GM18867 (cell line): Measurements from ENCODE around the gene NUDC.
"Not testable (repeated sequence)": the region's sequence is repeated elsewhere in the genome, so short reads cannot be mapped to it uniquely, and the experiment has no call there.

Source experiments
- ATAC-seq: cut with Tn5 transposase; IDR thresholded peaks from one replicate; pipeline ENCODE4 v1.9.1; 2021; ENCODE audit warnings: mild to moderate bottlenecking, moderate library complexity; ENCODE audit not compliant: unreplicated experiment

The NUDC gene

GRCh38 chr1:26921540-26922430 is at the start of gene NUDC:
Gene NUDC, plus strand, starts transcription at chr1:26921743. Its CDS starts 106 bp downstream, at chr1:26921849.
- ATAC-seq = peak; percentile 96

GRCh38 chr1:26873097-26873496 is 48.4 kb upstream of the NUDC start:
- ATAC-seq = not testable (repeated sequence)

- ATAC-seq = no peak
These were observed 46.6 kb upstream of the NUDC start for GRCh38 chr1:26874896-26875295.

GRCh38 chr1:26877326-26877725 is 44.2 kb upstream of the NUDC start:
- ATAC-seq = no peak

GRCh38 chr1:26879793-26880192 is 41.8 kb upstream of the NUDC start:
- no peak for ATAC-seq

- ATAC-seq = not testable (repeated sequence)
These were observed 39.9 kb upstream of the NUDC start for GRCh38 chr1:26881611-26882010.

GRCh38 chr1:26882696-26883463 is 38.7 kb upstream of the NUDC start:
- ATAC-seq = no peak

- ATAC-seq = no peak
These were observed 34.4 kb upstream of the NUDC start for GRCh38 chr1:26887125-26887524.

- ATAC-seq = no peak
These were observed 33.3 kb upstream of the NUDC start for GRCh38 chr1:26888231-26888630.

- peak; percentile 82 for ATAC-seq
These were observed 31.7 kb upstream of the NUDC start, which contains the start of gene GPN2 for GRCh38 chr1:26889551-26890466. Gene GPN2, minus strand, starts transcription at chr1:26890283. Its CDS starts 187 bp downstream, at chr1:26890096.

- peak; percentile 15 for ATAC-seq
These were observed 31.1 kb upstream of the NUDC start for GRCh38 chr1:26890467-26890796.

- no peak for ATAC-seq
These were observed 27.3 kb upstream of the NUDC start for GRCh38 chr1:26894263-26894662.

GRCh38 chr1:26897351-26897750 is 24.2 kb upstream of the NUDC start:
- no peak for ATAC-seq

- peak; percentile 81 for ATAC-seq
These were observed 21.3 kb upstream of the NUDC start, which contains the start of gene GPATCH3 for GRCh38 chr1:26900001-26900814. Gene GPATCH3, minus strand, starts transcription at chr1:26900467. Its CDS starts 25 bp downstream, at chr1:26900442.

- no peak for ATAC-seq
These were observed 20.6 kb upstream of the NUDC start for GRCh38 chr1:26900815-26901511.

- ATAC-seq = no peak
These were observed 14.2 kb upstream of the NUDC start for GRCh38 chr1:26907071-26907917.

- no peak for ATAC-seq
These were observed 11.6 kb upstream of the NUDC start for GRCh38 chr1:26909951-26910342.
